Sigmoid colon (tissue), 7 donors: ENCODE data around the gene SLC15A1. TPM values are rescaled to one million over a fixed set of nuclear protein-coding genes. Genes with fewer than 3 reads are reported as not detected.
A peak's percentile ranks its signal among the peaks of the same experiment; 100 is the strongest.

Experiments
- DNase-seq: peaks from one replicate; pipeline ENCODE4 v3.0.0-alpha.2; 2019
- H3K27ac ChIP-seq, 4 donors: fragments of 200-600 bp; sonication (generic); one replicate each; pipeline ENCODE4 v1.5.1; 2016 to 2019; ENCODE audit warnings: mild to moderate bottlenecking in 1 of 4
- H3K27me3 ChIP-seq, 3 donors: fragments of 200-600 bp; sonication (generic); one replicate each; pipeline ENCODE4 v1.5.1; 2019; ENCODE audit warnings: mild to moderate bottlenecking in 1 of 3
- H3K36me3 ChIP-seq, 4 donors: fragments of 200-600 bp; sonication (generic); one replicate each; pipeline ENCODE4 v1.5.1; 2016 to 2019
- H3K4me1 ChIP-seq, 4 donors: fragments of 200-600 bp; sonication (generic); one replicate each; pipeline ENCODE4 v1.5.1; 2017 to 2019
- H3K4me3 ChIP-seq, 4 donors: fragments of 200-600 bp; sonication (generic); one replicate each; pipeline ENCODE4 v1.5.1; 2017 to 2019; ENCODE audit warnings: mild to moderate bottlenecking in 2 of 4, moderate library complexity in 1 of 4
- H3K9me3 ChIP-seq, 4 donors: fragments of 200-600 bp in 3 of 4; sonication (generic) in 3 of 4; one replicate each; pipeline versions ENCODE4 v1.5.1 to v1.6.1; 2013 to 2019
- CTCF ChIP-seq, 4 experiments: fragments of 450-650 bp in 3 of 4; fragments of 200-600 bp in 1 of 4; IDR thresholded peaks; one replicate each; pipeline ENCODE4 v1.5.1; 2016 to 2019; ENCODE audit warnings: antibody characterized with exemption in 4 of 4, mild to moderate bottlenecking in 3 of 4, moderate library complexity in 2 of 4
- EP300 ChIP-seq, 4 donors: sonication (generic); formaldehyde crosslinking; IDR thresholded peaks; one replicate each; pipeline ENCODE4 v1.6.1; 2017; ENCODE audit warnings: antibody characterized with exemption in 4 of 4
- POLR2A ChIP-seq, 2 donors: fragments of 450-650 bp; IDR thresholded peaks; one replicate each; pipeline ENCODE4 v1.6.1; 2016; ENCODE audit warnings: antibody characterized with exemption in 2 of 2, mild to moderate bottlenecking in 2 of 2, moderate library complexity in 2 of 2
- POLR2AphosphoS5 ChIP-seq, 4 donors: sonication (generic); formaldehyde crosslinking; IDR thresholded peaks; one replicate each; pipeline ENCODE4 v1.6.1; 2017; ENCODE audit warnings: antibody characterized with exemption in 4 of 4
- WGBS, 2 donors: extraction: QIAGEN DNeasy Blood & Tissue Kit; methylation state at CpG; one replicate each; pipeline ENCODE4 v1.1.7; 2013; 5-methylcytosine and 5-hydroxymethylcytosine counted together
- intact Hi-C: fragments of 100-400 bp; cut with DNase I; formaldehyde crosslinking; loops from one replicate; pipeline ENCODE4 v1.15.1; 2023
- polyA plus RNA-seq, 3 donors: library from polyadenylated mRNA; stranded (reverse); fragments of 200-250 nt; gene quantifications; one replicate each; pipeline ENCODE4 v1.2.3, GENCODE V29; 2013
- total RNA-seq, 4 donors: library from RNA; depleted of rRNA; stranded (reverse); fragments of >200 nt; gene quantifications; one replicate each; pipeline ENCODE4 v1.1.0, GENCODE V29; 2016
- donor health status: healthy with polysubstance abuse.
- donor health status: Bipolar disorder and iron deficiency.
- donor health status: healthy.

The SLC15A1 gene
- total and polyA plus RNA-seq, 7 donors = under 0.01 to 11.1 (median 2.1) TPM; not detected in 2

DNA sequence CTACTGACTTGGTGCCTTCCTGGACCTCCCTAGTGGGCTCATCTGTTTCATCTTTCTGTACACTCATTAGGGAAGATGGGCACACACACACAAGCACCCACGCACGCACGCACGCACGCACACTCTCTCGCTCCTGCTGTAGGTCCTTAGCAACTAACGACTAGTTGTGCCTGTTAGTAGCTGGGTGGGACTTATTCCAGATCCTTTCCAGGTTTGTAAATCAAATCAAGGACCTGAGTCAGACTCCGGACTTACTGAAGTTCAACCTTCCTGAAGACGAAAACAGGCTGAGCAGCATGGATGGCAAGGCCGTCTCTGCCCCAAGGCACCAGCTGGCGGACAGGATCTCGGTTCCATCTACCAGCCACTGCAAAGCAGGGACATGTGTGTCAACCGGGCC lies 76.2 kb downstream of the SLC15A1 start:
- no peak for DNase-seq
- intact Hi-C loops = no loop called here
- no peaks in the 10 kb centered on the region for H3K27me3 ChIP-seq
- H3K9me3 ChIP-seq = no peaks in the 10 kb centered on the region
- H3K36me3 ChIP-seq = no peaks in the 10 kb centered on the region
- no peak overlapping the region for H3K27ac ChIP-seq
- H3K4me1 ChIP-seq = peaks cover 0 to 11% (median 3%) of the 10 kb centered on the region in 4 donors
- WGBS, 2 donors = 91 to 94% methylated on average over 13 of the region's 13 CpGs
- no peak overlapping the region for H3K4me3 ChIP-seq
- TF ChIP-seq POLR2A (IDR thresholded peaks at IDR 0.05) (no peak), EP300 (IDR thresholded peaks at IDR 0.05) (no peak), CTCF (IDR thresholded peaks at IDR 0.05) (no peak), POLR2AphosphoS5 (IDR thresholded peaks at IDR 0.05) (no peak)

- DNase-seq = no peak
- Histone ChIP-seq H3K36me3 (no peaks in the 10 kb centered on the region), H3K9me3 (no peaks in the 10 kb centered on the region), H3K27ac (no peak overlapping the region), H3K27me3 (no peaks in the 10 kb centered on the region), H3K4me1 (peaks cover 0 to 11% (median 3%) of the 10 kb centered on the region in 4 donors), H3K4me3 (no peak overlapping the region)
- intact Hi-C loops = no loop called here
- TF ChIP-seq CTCF (IDR thresholded peaks at IDR 0.05) (no peak), EP300 (IDR thresholded peaks at IDR 0.05) (no peak), POLR2A (IDR thresholded peaks at IDR 0.05) (no peak), POLR2AphosphoS5 (IDR thresholded peaks at IDR 0.05) (no peak)
- 77 to 87% methylated on average over 16 of the region's 16 CpGs for WGBS, 2 donors
Observed at GRCh38 chr13:98675837-98676236, 76.6 kb downstream of the SLC15A1 start.

DNA sequence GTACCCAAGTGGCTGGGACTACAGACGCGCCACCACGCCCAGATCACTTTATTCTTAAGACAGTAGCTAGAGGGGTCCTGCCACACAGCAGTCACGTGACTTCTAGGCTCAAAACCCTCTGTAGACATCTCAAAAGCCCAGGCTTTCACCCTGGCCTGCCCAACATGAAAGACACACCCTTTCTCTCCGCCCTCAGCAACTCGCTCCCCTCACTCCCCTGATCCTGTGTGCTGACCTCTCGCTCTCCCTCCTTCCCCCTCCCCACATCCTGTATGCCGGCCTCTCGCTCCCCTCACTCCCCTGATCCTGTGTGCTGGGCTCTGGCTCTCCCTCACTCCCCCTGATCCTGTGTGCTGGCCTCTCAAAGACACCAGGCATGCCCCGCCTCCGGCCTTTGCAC lies 77.4 kb downstream of the SLC15A1 start:
- Histone ChIP-seq H3K4me1 (peaks cover 0 to 11% (median 3%) of the 10 kb centered on the region in 4 donors), H3K27ac (no peak overlapping the region), H3K9me3 (no peaks in the 10 kb centered on the region), H3K36me3 (no peaks in the 10 kb centered on the region), H3K27me3 (no peaks in the 10 kb centered on the region), H3K4me3 (no peak overlapping the region)
- no peak for TF ChIP-seq CTCF (IDR thresholded peaks at IDR 0.05)
- TF ChIP-seq POLR2A (IDR thresholded peaks at IDR 0.05) = no peak
- TF ChIP-seq POLR2AphosphoS5 (IDR thresholded peaks at IDR 0.05) = no peak
- TF ChIP-seq EP300 (IDR thresholded peaks at IDR 0.05) = no peak
- no peak for DNase-seq
- intact Hi-C loops = no loop called here
- 80 to 82% methylated on average over 11 of the region's 11 CpGs for WGBS, 2 donors

DNA sequence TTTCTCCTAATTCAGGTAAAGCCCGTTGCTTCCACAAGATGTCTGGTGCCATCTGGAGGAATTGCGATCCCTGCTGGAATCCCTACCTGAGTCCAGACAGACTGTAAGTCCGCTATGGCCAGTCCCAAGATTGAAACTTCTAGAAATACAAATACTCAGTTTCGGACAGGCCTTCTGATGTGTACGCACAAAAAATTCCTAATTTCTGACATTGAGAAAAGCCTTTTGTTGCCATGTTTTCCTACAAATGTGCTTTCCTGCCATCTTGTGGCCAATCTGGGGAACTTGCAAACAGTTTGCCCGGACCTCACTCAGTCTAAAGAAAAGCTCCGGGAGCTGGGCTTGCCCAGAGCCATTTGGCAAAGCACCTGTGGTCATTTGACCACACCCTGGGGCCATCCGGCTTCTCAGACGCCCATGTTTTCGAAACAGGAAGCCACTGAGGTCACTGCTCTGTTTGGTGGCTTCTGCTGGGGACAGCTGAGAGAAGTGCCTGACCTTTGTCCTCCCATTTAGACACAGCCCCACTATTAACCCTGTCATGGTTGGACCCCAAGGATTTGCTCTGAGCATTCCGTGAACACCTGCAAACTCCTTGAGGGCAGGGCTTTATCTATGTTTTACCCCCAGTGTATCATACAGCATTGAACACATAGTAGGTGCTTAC lies 79.4 kb downstream of the SLC15A1 start:
- Histone ChIP-seq H3K9me3 (no peaks in the 10 kb centered on the region), H3K27ac (no peak overlapping the region), H3K4me1 (peaks cover 0 to 11% (median 3%) of the 10 kb centered on the region in 4 donors), H3K36me3 (no peaks in the 10 kb centered on the region), H3K27me3 (no peaks in the 10 kb centered on the region), H3K4me3 (peak overlapping the region in 1 of 4 donors; percentile 2)
- TF ChIP-seq EP300 (IDR thresholded peaks at IDR 0.05) (no peak), POLR2A (IDR thresholded peaks at IDR 0.05) (no peak), CTCF (IDR thresholded peaks at IDR 0.05) (peak; percentile 29 to 84 (median 76)), POLR2AphosphoS5 (IDR thresholded peaks at IDR 0.05) (peak in 2 of 4 donors; percentile 10 to 38)
- 7 to 22% methylated on average over 11 of the region's 11 CpGs for WGBS, 2 donors
- DNase-seq = peak; percentile 84
- intact Hi-C loops = loop anchor here (1.0 to 5.0 kb wide), 3 partner anchors 228 to 816 kb away; partner anchors contain the start of gene FARP1
